H1 (cell line): ENCODE results near the gene DOCK10. TPM values are rescaled to one million over a fixed set of nuclear protein-coding genes. Genes with fewer than 3 reads are reported as not detected.

Experiments used
- CTCF ChIA-PET: fragments of 300-600 bp; sonication (Branson Sonifier 250); formaldehyde crosslinking; loops from one replicate; lab custom pipeline; 2021; ENCODE audit not compliant: partially characterized antibody; lab: Charles Lee
- POLR2A ChIA-PET: fragments of 300-600 bp; sonication (Branson Sonifier 250); formaldehyde crosslinking; loops from one replicate; lab custom pipeline; 2021; ENCODE audit warnings: inconsistent platforms; ENCODE audit not compliant: partially characterized antibody; lab: Charles Lee
- DNase-seq, 2 experiments: peaks; one replicate each; pipeline versions ENCODE4 v3.0.0 to v3.0.0-alpha.2; 2010 to 2022; ENCODE audit warnings: low spot score in 2 of 2, low read depth in 1 of 2, mixed read lengths in 1 of 2
- FAIRE-seq: peaks from 2 replicates; lab custom pipeline; 2011; peaks lifted over from hg19 to GRCh38; lab: Jason Lieb, UNC
- H2AFZ ChIP-seq: 2 replicates; pipeline ENCODE4 v1.8.1; 2012; ENCODE audit warnings: low read length, inconsistent platforms
- H2AK5ac ChIP-seq: 2 replicates; pipeline ENCODE4 v1.6.1; 2013; ENCODE audit warnings: low read depth, low read length
- H2BK120ac ChIP-seq: replicated peaks from 2 replicates; pipeline ENCODE3; 2013; ENCODE audit warnings: low read depth, low read length, inconsistent platforms
- H2BK12ac ChIP-seq: 2 replicates; pipeline ENCODE4 v1.6.1; 2013; ENCODE audit warnings: low read depth, low read length
- H2BK15ac ChIP-seq: 2 replicates; pipeline ENCODE4 v1.6.1; 2013; ENCODE audit warnings: low read length
- H2BK20ac ChIP-seq: 2 replicates; pipeline ENCODE4 v1.6.1; 2013; ENCODE audit warnings: low read length
- H2BK5ac ChIP-seq: 2 replicates; pipeline ENCODE4 v1.6.1; 2013; ENCODE audit warnings: low read depth, low read length
- H3K14ac ChIP-seq: 2 replicates; pipeline ENCODE4 v1.6.1; 2013; ENCODE audit warnings: inconsistent platforms; ENCODE audit not compliant: insufficient read length
- H3K18ac ChIP-seq: 2 replicates; pipeline ENCODE4 v1.6.1; 2013; ENCODE audit warnings: low read length; ENCODE audit errors: extremely low read depth
- H3K23ac ChIP-seq: 2 replicates; pipeline ENCODE4 v1.6.1; 2013; ENCODE audit warnings: inconsistent platforms; ENCODE audit not compliant: insufficient read length
- H3K23me2 ChIP-seq: 2 replicates; pipeline ENCODE4 v1.6.1; 2013; ENCODE audit warnings: low read depth, low read length
- H3K27ac ChIP-seq: 2 replicates; pipeline ENCODE4 v1.6.1; 2011; ENCODE audit warnings: low read depth, low read length, inconsistent platforms
- H3K27me3 ChIP-seq, 4 experiments: replicated peaks in 1 of 4; 1 replicate in 1 of 4; 2 replicates in 3 of 4; pipeline versions ENCODE4 v1.6.1 to v1.8.1; 2011 to 2013; ENCODE audit warnings: low read length in 3 of 4, mild to moderate bottlenecking in 3 of 4, inconsistent platforms in 2 of 4, mixed read lengths in 2 of 4, moderate library complexity in 1 of 4; ENCODE audit not compliant: control insufficient read depth in 3 of 4, insufficient read depth in 3 of 4; ENCODE audit errors: extremely low read depth in 1 of 4
- H3K36me3 ChIP-seq, 4 experiments: 2 replicates each; pipeline versions ENCODE4 v1.6.1 to v1.8.1; 2011 to 2013; ENCODE audit warnings: mild to moderate bottlenecking in 4 of 4, low read length in 3 of 4, moderate library complexity in 2 of 4, control low read depth in 1 of 4, inconsistent platforms in 1 of 4; ENCODE audit not compliant: insufficient read depth in 4 of 4, control insufficient read depth in 2 of 4
- H3K4ac ChIP-seq: replicated peaks from 2 replicates; pipeline ENCODE3; 2013; ENCODE audit warnings: low read length, low read depth, mixed read lengths, inconsistent platforms; ENCODE audit not compliant: insufficient read length
- H3K4me1 ChIP-seq, 4 experiments: replicated peaks in 1 of 4; 1 replicate in 1 of 4; 2 replicates in 3 of 4; pipeline versions ENCODE4 v1.6.1 to v1.8.1; 2011 to 2013; ENCODE audit warnings: low read length in 3 of 4, inconsistent platforms in 2 of 4, mixed read lengths in 1 of 4; ENCODE audit not compliant: insufficient read depth in 4 of 4, control insufficient read depth in 3 of 4
- H3K4me2 ChIP-seq, 2 experiments: 2 replicates each; pipeline versions ENCODE4 v1.6.1 to v1.8.1; 2011 to 2013; ENCODE audit warnings: low read depth in 2 of 2, low read length in 2 of 2, control low read depth in 1 of 2, inconsistent platforms in 1 of 2, mild to moderate bottlenecking in 1 of 2; ENCODE audit not compliant: insufficient read depth in 1 of 2
- H3K4me3 ChIP-seq, 4 experiments: fragments of 200-600, 300-600 bp in 1 of 4; sonication (generic), shearing (Covaris generic), sonication (Bioruptor Twin) in 1 of 4; 2 replicates each; pipeline versions ENCODE4 v1.5.1 to v1.8.1; 2011 to 2016; ENCODE audit warnings: low read length in 4 of 4, low read depth in 3 of 4, control low read depth in 2 of 4, inconsistent platforms in 2 of 4, mild to moderate bottlenecking in 2 of 4, mixed read lengths in 1 of 4, moderate library complexity in 1 of 4; ENCODE audit not compliant: insufficient read depth in 2 of 4; ENCODE audit errors: extremely low read depth in 1 of 4
- H3K56ac ChIP-seq: replicated peaks from 2 replicates; pipeline ENCODE3; 2013; ENCODE audit warnings: low read depth, mild to moderate bottlenecking, mixed read lengths, low read length, inconsistent platforms; ENCODE audit not compliant: insufficient read length
- H3K79me1 ChIP-seq: 2 replicates; pipeline ENCODE4 v1.6.1; 2013; ENCODE audit warnings: low read depth, low read length, control low read depth
- H3K79me2 ChIP-seq, 2 experiments: 2 replicates each; pipeline versions ENCODE4 v1.6.1 to v1.8.1; 2012 to 2013; ENCODE audit warnings: low read length in 2 of 2, mild to moderate bottlenecking in 2 of 2, inconsistent platforms in 1 of 2; ENCODE audit not compliant: insufficient read depth in 2 of 2, control insufficient read depth in 1 of 2
- H3K9ac ChIP-seq, 4 experiments: replicated peaks in 1 of 4; 1 replicate in 1 of 4; 2 replicates in 3 of 4; pipeline versions ENCODE4 v1.6.1 to v1.8.1; 2011 to 2013; ENCODE audit warnings: low read depth in 3 of 4, low read length in 3 of 4, control low read depth in 2 of 4, mild to moderate bottlenecking in 2 of 4, moderate library complexity in 2 of 4, inconsistent platforms in 1 of 4; ENCODE audit errors: extremely low read depth in 1 of 4
- H3K9me3 ChIP-seq, 2 experiments: 2 replicates each; pipeline versions ENCODE4 v1.6.1 to v1.8.1; 2012 to 2013; ENCODE audit warnings: mild to moderate bottlenecking in 2 of 2, moderate library complexity in 2 of 2, control low read depth in 1 of 2, inconsistent platforms in 1 of 2, low read depth in 1 of 2, low read length in 1 of 2, mixed read lengths in 1 of 2; ENCODE audit not compliant: insufficient read depth in 2 of 2
- H4K20me1 ChIP-seq, 2 experiments: replicated peaks in 1 of 2; 2 replicates each; pipeline versions ENCODE3 to v1.8.1; 2011 to 2013; ENCODE audit warnings: inconsistent platforms in 2 of 2, low read length in 2 of 2, mild to moderate bottlenecking in 1 of 2; ENCODE audit not compliant: insufficient read depth in 2 of 2, control insufficient read depth in 1 of 2
- H4K5ac ChIP-seq: 2 replicates; pipeline ENCODE4 v1.6.1; 2013; ENCODE audit warnings: low read length, low read depth, mixed read lengths, inconsistent platforms; ENCODE audit not compliant: insufficient read length
- H4K8ac ChIP-seq: 2 replicates; pipeline ENCODE4 v1.8.0; 2013; ENCODE audit warnings: mild to moderate bottlenecking, moderate library complexity, low read length, inconsistent platforms; ENCODE audit not compliant: insufficient read depth; ENCODE audit errors: extremely low read depth
- H4K91ac ChIP-seq: replicated peaks from 2 replicates; pipeline ENCODE3; 2013; ENCODE audit warnings: low read length, mixed read lengths, inconsistent platforms; ENCODE audit not compliant: insufficient read length
- BCL11A ChIP-seq, 2 experiments: IDR thresholded peaks; one replicate each; pipeline ENCODE4 v1.6.1; 2011; ENCODE audit warnings: low read depth in 2 of 2, low read length in 2 of 2, mild to moderate bottlenecking in 2 of 2
- CHD2 ChIP-seq: IDR thresholded peaks from 2 replicates; pipeline ENCODE4 v1.6.1; 2012; ENCODE audit warnings: low read length, improper control_type of control experiment
- GABPA ChIP-seq: IDR thresholded peaks from 2 replicates; pipeline ENCODE4 v1.6.1; 2011; ENCODE audit warnings: mild to moderate bottlenecking, low read length, moderate library complexity, borderline replicate concordance; ENCODE audit not compliant: insufficient read depth
- HDAC6 ChIP-seq: IDR thresholded peaks from one replicate; pipeline ENCODE4 v1.7.1; 2012; ENCODE audit warnings: low read depth, mild to moderate bottlenecking, inconsistent platforms, low read length, moderate library complexity
- PHF8 ChIP-seq: fragments of 200-600 bp; sonication (generic); conservative IDR thresholded peaks from 2 replicates; pipeline ENCODE4 v1.7.1; 2012; ENCODE audit warnings: low read depth, mild to moderate bottlenecking, inconsistent platforms, low read length, moderate library complexity
- TAF1 ChIP-seq: IDR thresholded peaks from 2 replicates; pipeline ENCODE4 v1.6.1; 2011; ENCODE audit warnings: mild to moderate bottlenecking, low read depth, low read length
- WGBS, 2 experiments: shearing (Covaris generic) in 1 of 2; methylation state at CpG; one replicate each; pipeline versions ENCODE4 v1.1.6 to v1.1.7; 2013 to 2015; ENCODE audit warnings: low lambda C conversion rate in 2 of 2, mixed read lengths in 2 of 2, inconsistent platforms in 1 of 2, low coverage in 1 of 2, missing lambda C conversion rate in 1 of 2; ENCODE audit not compliant: insufficient replicate concordance in 2 of 2, insufficient coverage in 1 of 2, insufficient read length in 1 of 2; ENCODE audit errors: extremely low coverage in 1 of 2, missing lambda C conversion rate in 1 of 2; 5-methylcytosine and 5-hydroxymethylcytosine counted together
- polyA plus RNA-seq, 7 experiments: library from polyadenylated mRNA; depleted of rRNA in 3 of 7; stranded (reverse) in 5 of 7; unstranded in 2 of 7; fragments of >200 nt in 5 of 7; fragments of 200-250 nt in 2 of 7; gene quantifications; 1 replicate in 5 of 7; 2 replicates in 1 of 7; 4 replicates in 1 of 7; pipeline versions ENCODE4 v1.2.1 to v1.2.3, GENCODE V29; 2011 to 2013; ENCODE audit warnings: missing spikeins in 2 of 7, mixed read lengths in 2 of 7
- total RNA-seq: library from RNA; stranded (reverse); fragmentation: NEBNext Ultra II Directional; extraction: Animal tissue kit (Norgen Biotek cat#: 25700); gene quantifications from 2 replicates; pipeline ENCODE4 v1.2.1, GENCODE V29; 2021
- TF ChIP-seq, protein P1 (sequence below): IDR thresholded peaks from 2 replicates; pipeline ENCODE4 v1.6.1; 2012; ENCODE audit warnings: inconsistent platforms

Gene DOCK10
- total and polyA plus RNA-seq, 2 of the 8 experiments (the other 6 are each of a cell fraction or from before 2014, with no cell fraction given), result 0.33 to 1.6 TPM

DNA sequence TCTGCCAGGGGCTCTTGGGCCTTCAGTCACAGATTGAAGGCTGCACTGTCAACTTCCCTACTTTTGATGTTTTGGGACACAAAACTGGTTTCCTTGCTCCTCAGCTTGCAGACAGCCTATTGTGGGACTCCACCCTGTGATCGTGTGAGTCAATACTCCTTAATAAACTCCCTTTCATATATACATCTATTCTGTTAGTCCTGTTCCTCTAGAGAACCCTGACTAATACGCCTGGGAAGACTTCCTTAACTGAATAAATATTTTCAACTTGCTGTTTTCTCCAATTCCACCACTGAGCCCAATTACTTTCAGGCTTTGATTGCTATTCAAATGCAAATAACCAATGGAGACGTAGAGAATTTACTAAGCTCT lies 264.7 kb downstream of the DOCK10 start:
- H3K23ac ChIP-seq, result no peak overlapping the region
- H4K20me1 ChIP-seq, result no peaks in the 10 kb centered on the region
- H3K4me3 ChIP-seq, result no peak overlapping the region
- H2BK120ac ChIP-seq, result no peak overlapping the region
- H3K4ac ChIP-seq, result no peak overlapping the region
- H3K4me2 ChIP-seq, result no peak overlapping the region
- H4K91ac ChIP-seq, result no peak overlapping the region
- no peak overlapping the region for H4K8ac ChIP-seq
- no peak overlapping the region for H2BK15ac ChIP-seq
- no peak overlapping the region for H2BK20ac ChIP-seq
- no peak overlapping the region for H2AK5ac ChIP-seq
- no peaks in the 10 kb centered on the region for H3K79me2 ChIP-seq
- H3K18ac ChIP-seq, result no peak overlapping the region
- no peak overlapping the region for H4K5ac ChIP-seq
- no peaks in the 10 kb centered on the region for H3K27me3 ChIP-seq
- no peak overlapping the region for H3K27ac ChIP-seq
- H3K9me3 ChIP-seq, result no peaks in the 10 kb centered on the region
- 65% methylated on average over 3 of the region's 3 CpGs; no CpG with 5 or more reads in 1 of the 2 experiments for WGBS, 2 experiments
- ChIA-PET CTCF (interaction anchor here (0.5 to 3.4 kb wide), 20 partner anchors 10 to 422 kb away, joined by 3 to 13 read pairs (median 4); no protein-coding TSS in a partner anchor), POLR2A (no interaction called here)
- no peak overlapping the region for H2BK12ac ChIP-seq
- H3K56ac ChIP-seq, result no peak overlapping the region
- no peak overlapping the region for H3K14ac ChIP-seq
- no peaks in the 10 kb centered on the region for H3K36me3 ChIP-seq
- no peaks in the 10 kb centered on the region for H3K79me1 ChIP-seq
- H3K23me2 ChIP-seq, result no peaks in the 10 kb centered on the region
- H2BK5ac ChIP-seq, result no peak overlapping the region
- no peaks in the 10 kb centered on the region for H3K4me1 ChIP-seq
- DNase-seq (no peak), FAIRE-seq (no peak)
- no peak overlapping the region for H3K9ac ChIP-seq
- no peak overlapping the region for H2AFZ ChIP-seq
- no peak for TF ChIP-seq BCL11A (IDR thresholded peaks at IDR 0.05; ENCODE audit: low read depth in 2 of 2, low read length in 2 of 2)
- TF ChIP-seq, protein P1, sequence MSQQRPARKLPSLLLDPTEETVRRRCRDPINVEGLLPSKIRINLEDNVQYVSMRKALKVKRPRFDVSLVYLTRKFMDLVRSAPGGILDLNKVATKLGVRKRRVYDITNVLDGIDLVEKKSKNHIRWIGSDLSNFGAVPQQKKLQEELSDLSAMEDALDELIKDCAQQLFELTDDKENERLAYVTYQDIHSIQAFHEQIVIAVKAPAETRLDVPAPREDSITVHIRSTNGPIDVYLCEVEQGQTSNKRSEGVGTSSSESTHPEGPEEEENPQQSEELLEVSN, result no peak
- TF ChIP-seq CHD2, result no peak
- no peak for TF ChIP-seq TAF1
- TF ChIP-seq HDAC6, result no peak
- no peak for TF ChIP-seq PHF8
- TF ChIP-seq GABPA, result no peak
